Choroid plexus epithelial cell (primary cell): ENCODE results near the gene ZSCAN5A.
"Not testable (repeated sequence)": the region's sequence is repeated elsewhere in the genome, so short reads cannot be mapped to it uniquely, and the experiment has no call there.

Experiments
- DNase-seq: peaks from one replicate; pipeline ENCODE4 v3.0.0-alpha.2; 2010; ENCODE audit warnings: low read depth
- H3K4me3 ChIP-seq: 2 replicates; pipeline ENCODE4 v1.5.1; 2011; ENCODE audit warnings: low read depth, mild to moderate bottlenecking, control low read depth, low read length, moderate library complexity
- CTCF ChIP-seq: conservative IDR thresholded peaks from 2 replicates; pipeline ENCODE4 v1.5.1; 2011; ENCODE audit warnings: low read depth, mild to moderate bottlenecking, control low read depth, inconsistent platforms, low read length, moderate library complexity

ZSCAN5A gene

GRCh38 chr19:56271151-56271550 is 43.5 kb downstream of the ZSCAN5A start:
- DNase-seq: no peak
- TF ChIP-seq CTCF: no peak

GRCh38 chr19:56270676-56271075 is 44.0 kb downstream of the ZSCAN5A start:
- TF ChIP-seq CTCF: no peak
- DNase-seq: no peak
- no peak overlapping the region for H3K4me3 ChIP-seq

More at GRCh38 chr19:56271151-56271550, 43.5 kb downstream of the ZSCAN5A start:
- H3K4me3 ChIP-seq: no peak overlapping the region

- no peak for DNase-seq
- TF ChIP-seq CTCF: no peak
- H3K4me3 ChIP-seq: no peak overlapping the region
These were observed 45.3 kb downstream of the ZSCAN5A start for GRCh38 chr19:56269348-56269747.

- H3K4me3 ChIP-seq: no peak overlapping the region
- TF ChIP-seq CTCF: no peak
- no peak for DNase-seq
These were observed 48.6 kb downstream of the ZSCAN5A start for GRCh38 chr19:56266051-56266450.

- H3K4me3 ChIP-seq: no peak overlapping the region
- no peak for TF ChIP-seq CTCF
- no peak for DNase-seq
These were observed 51.3 kb downstream of the ZSCAN5A start for GRCh38 chr19:56263319-56263718.

- H3K4me3 ChIP-seq, DNase-seq: not testable (repeated sequence)
These were observed 52.7 kb downstream of the ZSCAN5A start for GRCh38 chr19:56261932-56262331.

- DNase-seq: no peak
- TF ChIP-seq CTCF: no peak
- H3K4me3 ChIP-seq: no peak overlapping the region
These were observed 53.5 kb downstream of the ZSCAN5A start for GRCh38 chr19:56261145-56261544.

GRCh38 chr19:56258272-56258671 is 56.4 kb downstream of the ZSCAN5A start:
- no peak overlapping the region for H3K4me3 ChIP-seq
- TF ChIP-seq CTCF: no peak
- DNase-seq: no peak
